ENCODE results near the gene FMC1.
A peak's percentile ranks its signal among the peaks of the same experiment; 100 is the strongest.
"Not testable (repeated sequence)": the region's sequence is repeated elsewhere in the genome, so short reads cannot be mapped to it uniquely, and the experiment has no call there.

FMC1 gene

DNA sequence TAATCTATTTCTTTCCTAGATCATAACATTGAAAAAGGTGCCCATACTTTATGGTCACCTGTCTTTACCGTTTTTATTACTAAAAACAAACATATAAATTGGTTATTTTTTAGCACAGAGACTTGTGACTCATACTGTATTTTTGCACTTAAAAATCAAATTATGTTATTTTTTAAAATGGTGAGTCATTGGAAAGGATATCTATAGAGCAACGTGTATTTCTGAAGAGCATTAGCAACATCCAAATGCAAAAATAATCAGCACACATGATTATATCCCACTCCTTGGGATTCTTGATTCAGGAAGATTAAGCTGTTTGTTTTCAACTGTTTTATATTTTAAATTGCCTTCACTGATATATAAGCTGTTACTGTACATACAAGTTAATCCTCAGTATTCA lies 40.7 kb upstream of the FMC1 start:
- no peak for DNase-seq (ENCODE audit: insufficient read length, low spot score)
- FAIRE-seq: no peak
- TF ChIP-seq, protein P1, sequence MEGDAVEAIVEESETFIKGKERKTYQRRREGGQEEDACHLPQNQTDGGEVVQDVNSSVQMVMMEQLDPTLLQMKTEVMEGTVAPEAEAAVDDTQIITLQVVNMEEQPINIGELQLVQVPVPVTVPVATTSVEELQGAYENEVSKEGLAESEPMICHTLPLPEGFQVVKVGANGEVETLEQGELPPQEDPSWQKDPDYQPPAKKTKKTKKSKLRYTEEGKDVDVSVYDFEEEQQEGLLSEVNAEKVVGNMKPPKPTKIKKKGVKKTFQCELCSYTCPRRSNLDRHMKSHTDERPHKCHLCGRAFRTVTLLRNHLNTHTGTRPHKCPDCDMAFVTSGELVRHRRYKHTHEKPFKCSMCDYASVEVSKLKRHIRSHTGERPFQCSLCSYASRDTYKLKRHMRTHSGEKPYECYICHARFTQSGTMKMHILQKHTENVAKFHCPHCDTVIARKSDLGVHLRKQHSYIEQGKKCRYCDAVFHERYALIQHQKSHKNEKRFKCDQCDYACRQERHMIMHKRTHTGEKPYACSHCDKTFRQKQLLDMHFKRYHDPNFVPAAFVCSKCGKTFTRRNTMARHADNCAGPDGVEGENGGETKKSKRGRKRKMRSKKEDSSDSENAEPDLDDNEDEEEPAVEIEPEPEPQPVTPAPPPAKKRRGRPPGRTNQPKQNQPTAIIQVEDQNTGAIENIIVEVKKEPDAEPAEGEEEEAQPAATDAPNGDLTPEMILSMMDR (IDR thresholded peaks at IDR 0.05; ENCODE audit: insufficient read depth, missing control alignments): no peak

DNA sequence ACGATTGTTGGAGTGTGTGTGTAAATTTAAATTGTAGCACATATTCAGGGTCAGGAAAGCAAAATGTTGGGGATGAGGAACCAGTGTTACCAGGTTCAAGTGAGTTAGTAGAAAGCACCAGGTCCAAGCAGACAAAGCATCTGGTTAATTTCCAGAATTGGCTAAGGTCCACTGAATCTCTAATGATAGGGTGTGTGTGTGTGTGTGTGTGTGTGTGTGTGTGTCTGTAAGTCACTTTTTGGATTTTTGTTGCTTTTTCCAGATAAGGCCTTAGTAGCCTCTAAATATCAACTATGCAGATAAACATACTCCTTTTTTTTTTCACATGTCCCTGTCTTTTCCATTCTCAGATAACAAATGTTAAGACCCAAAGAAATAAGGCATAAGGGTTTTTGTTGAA lies 36.6 kb upstream of the FMC1 start:
- FAIRE-seq: no peak
- TF ChIP-seq, protein P1 (IDR thresholded peaks at IDR 0.05; ENCODE audit: insufficient read depth, missing control alignments): no peak
- DNase-seq (ENCODE audit: insufficient read length, low spot score): no peak

- DNase-seq (ENCODE audit: insufficient read length, low spot score) (no peak), FAIRE-seq (no peak)
- TF ChIP-seq, protein P1 (IDR thresholded peaks at IDR 0.05; ENCODE audit: insufficient read depth, missing control alignments): no peak
These were observed 23.1 kb upstream of the FMC1 start for GRCh38 chr7:139317939-139318505.

- no peak for FAIRE-seq
- TF ChIP-seq, protein P1 (IDR thresholded peaks at IDR 0.05; ENCODE audit: insufficient read depth, missing control alignments): peak; percentile 43
- no peak for DNase-seq (ENCODE audit: insufficient read length, low spot score)
These were observed 19.9 kb upstream of the FMC1 start for GRCh38 chr7:139321071-139321745.

DNA sequence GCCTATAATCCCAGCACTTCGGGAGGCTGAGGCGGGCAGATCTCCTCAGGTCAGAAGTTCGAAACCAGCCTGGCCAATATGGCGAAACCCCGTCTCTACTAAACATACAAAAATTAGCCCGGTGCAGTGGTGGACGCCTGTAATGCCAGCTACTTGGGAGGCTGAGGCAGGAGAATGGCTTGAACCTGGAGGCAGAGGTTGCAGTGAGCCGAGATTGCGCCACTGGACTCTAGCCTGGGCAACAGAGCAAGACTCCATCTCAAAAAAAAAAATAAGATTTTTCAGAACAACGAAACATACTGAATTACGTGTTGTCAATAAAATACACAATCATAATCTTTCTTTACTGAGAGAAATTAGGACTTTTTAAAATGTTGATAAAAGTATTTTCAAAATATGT lies 16.4 kb upstream of the FMC1 start:
- FAIRE-seq; DNase-seq (ENCODE audit: insufficient read length, low spot score): not testable (repeated sequence)

DNA sequence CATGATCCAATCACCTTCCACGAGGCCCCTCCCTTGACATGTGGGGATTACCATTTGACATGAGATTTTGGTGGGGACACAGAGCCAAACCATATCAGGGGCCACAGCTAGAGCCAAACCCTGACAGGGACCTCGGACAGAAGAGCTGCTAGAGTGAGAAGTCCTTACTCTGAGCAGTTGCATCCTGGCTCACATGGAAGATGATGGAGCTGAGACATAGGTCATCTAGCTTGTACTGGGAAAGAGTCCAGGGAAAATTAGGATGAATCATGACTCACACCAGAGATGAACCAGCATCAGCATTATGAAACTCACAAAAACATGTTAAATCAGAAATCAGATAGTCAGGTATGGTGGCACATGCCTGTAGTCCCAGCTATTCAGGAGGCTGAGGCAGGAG lies 12.8 kb upstream of the FMC1 start:
- TF ChIP-seq, protein P1 (IDR thresholded peaks at IDR 0.05; ENCODE audit: insufficient read depth, missing control alignments): no peak
- FAIRE-seq: no peak
- no peak for DNase-seq (ENCODE audit: insufficient read length, low spot score)

- TF ChIP-seq, protein P1 (IDR thresholded peaks at IDR 0.05; ENCODE audit: insufficient read depth, missing control alignments): no peak
- no peak for FAIRE-seq
- no peak for DNase-seq (ENCODE audit: insufficient read length, low spot score)
These were observed 12.0 kb upstream of the FMC1 start for GRCh38 chr7:139329119-139329518.
